A673 (cell line): Measurements from ENCODE around the gene CEBPA. TPM values are rescaled to one million over a fixed set of nuclear protein-coding genes. Genes with fewer than 3 reads are reported as not detected.

Experiments used
- BruUV-seq: library from RNA; stranded (reverse); fragments of 400-500 nt; replicated peaks from 2 replicates; lab custom pipeline; 2021; lab: Mats Ljungman, UMichigan
- CTCF ChIA-PET: fragments of 300-600 bp; sonication (Branson Sonifier 250); formaldehyde crosslinking; loops from one replicate; lab custom pipeline; 2022; ENCODE audit warnings: antibody characterized with exemption; lab: Charles Lee
- POLR2A ChIA-PET: fragments of 300-600 bp; sonication (Branson Sonifier 250); formaldehyde crosslinking; loops from one replicate; lab custom pipeline; 2022; ENCODE audit warnings: antibody characterized with exemption; ENCODE audit not compliant: low non-redundant PET; lab: Charles Lee
- DNase-seq: peaks from one replicate; pipeline ENCODE4 v3.0.0-alpha.2; 2015; ENCODE audit warnings: low spot score
- H3K27ac ChIP-seq: fragments of 200-600 bp; sonication (generic); 2 replicates; pipeline ENCODE4 v1.5.1; 2016; ENCODE audit warnings: mixed run types, low read depth, mild to moderate bottlenecking, mixed read lengths, antibody characterized with exemption, low read length; ENCODE audit not compliant: poor library complexity, severe bottlenecking
- H3K27me3 ChIP-seq: fragments of 200-600 bp; sonication (generic); replicated peaks from 2 replicates; pipeline ENCODE4 v1.6.1; 2017; ENCODE audit warnings: mixed run types, low read depth, mild to moderate bottlenecking, mixed read lengths, antibody characterized with exemption, low read length; ENCODE audit not compliant: insufficient read depth, poor library complexity
- H3K36me3 ChIP-seq: fragments of 200-600 bp; sonication (generic); 2 replicates; pipeline ENCODE4 v1.6.1; 2016; ENCODE audit warnings: mixed run types, mild to moderate bottlenecking, mixed read lengths, antibody characterized with exemption, low read length; ENCODE audit not compliant: insufficient read depth, poor library complexity, severe bottlenecking
- H3K4me1 ChIP-seq: fragments of 200-600 bp; sonication (generic); 2 replicates; pipeline ENCODE4 v1.6.1; 2017; ENCODE audit warnings: mixed run types, mild to moderate bottlenecking, mixed read lengths, antibody characterized with exemption, low read length; ENCODE audit not compliant: insufficient read depth, poor library complexity, severe bottlenecking
- H3K4me3 ChIP-seq: fragments of 200-600 bp; sonication (generic); 2 replicates; pipeline ENCODE4 v1.5.1; 2016; ENCODE audit warnings: low read depth, mixed run types, mild to moderate bottlenecking, mixed read lengths, low read length; ENCODE audit not compliant: poor library complexity, severe bottlenecking
- H3K9me3 ChIP-seq: fragments of 200-600 bp; sonication (generic); 2 replicates; pipeline ENCODE4 v1.6.1; 2016; ENCODE audit warnings: mixed run types, low read depth, mild to moderate bottlenecking, mixed read lengths, antibody characterized with exemption, low read length; ENCODE audit not compliant: poor library complexity, severe bottlenecking
- CTCF ChIP-seq: fragments of 300-800, 200-600 bp; sonication (generic); conservative IDR thresholded peaks from 2 replicates; pipeline ENCODE4 v1.5.1; 2017; ENCODE audit warnings: low read depth, mild to moderate bottlenecking, antibody characterized with exemption, low read length, moderate library complexity, mixed read lengths
- EZH2 ChIP-seq: fragments of 200-600 bp; sonication (generic); IDR thresholded peaks from 2 replicates; pipeline ENCODE4 v1.6.1; 2017; ENCODE audit warnings: borderline replicate concordance, low read depth, mild to moderate bottlenecking, mixed read lengths, antibody characterized with exemption, low read length; ENCODE audit not compliant: poor library complexity, severe bottlenecking
- intact Hi-C: fragments of 100-400 bp; cut with micrococcal nuclease; formaldehyde crosslinking; loops from one replicate; pipeline ENCODE4 v1.10.0; 2022; ENCODE audit not compliant: unreplicated experiment
- total RNA-seq: library from RNA; stranded (reverse); gene quantifications from 2 replicates; pipeline ENCODE4 v1.2.3, GENCODE V29; 2021

The CEBPA gene
- total RNA-seq, 1 experiment from 2014 or later = 1.4 TPM

- Histone ChIP-seq H3K4me3 (no peak overlapping the region), H3K27ac (no peak overlapping the region), H3K4me1 (peaks cover 17% of the 10 kb centered on the region), H3K36me3 (no peaks in the 10 kb centered on the region), H3K27me3 (no peaks in the 10 kb centered on the region), H3K9me3 (no peaks in the 10 kb centered on the region)
- BruUV-seq = no TSS peak
- no peak for DNase-seq
- ChIA-PET CTCF (no interaction called here), POLR2A (no interaction called here)
- intact Hi-C loops = no loop called here
- TF ChIP-seq CTCF = no peak
- no peak for TF ChIP-seq EZH2
Measured at GRCh38 chr19:33294058-33294798, 8.1 kb downstream of the CEBPA start.

GRCh38 chr19:33293255-33294057, 8.9 kb downstream of the CEBPA start:
- POLR2A ChIA-PET = no interaction called here
- no TSS peak for BruUV-seq
- H3K9me3 ChIP-seq = no peaks in the 10 kb centered on the region
- intact Hi-C loops = no loop called here
- no peak for TF ChIP-seq CTCF
- TF ChIP-seq EZH2 = no peak
- DNase-seq = peak; percentile 66
- peaks cover 17% of the 10 kb centered on the region for H3K4me1 ChIP-seq
- H3K4me3 ChIP-seq = no peak overlapping the region
- CTCF ChIA-PET = no interaction called here
- H3K27me3 ChIP-seq = no peaks in the 10 kb centered on the region
- H3K27ac ChIP-seq = no peak overlapping the region
- H3K36me3 ChIP-seq = no peaks in the 10 kb centered on the region

- Histone ChIP-seq H3K27me3 (no peaks in the 10 kb centered on the region), H3K4me1 (peaks cover 17% of the 10 kb centered on the region), H3K27ac (no peak overlapping the region), H3K9me3 (no peaks in the 10 kb centered on the region), H3K36me3 (no peaks in the 10 kb centered on the region), H3K4me3 (no peak overlapping the region)
- TF ChIP-seq EZH2 (no peak), CTCF (no peak)
- no TSS peak for BruUV-seq
- peak; percentile 29 for DNase-seq
- ChIA-PET POLR2A (no interaction called here), CTCF (no interaction called here)
- intact Hi-C loops = no loop called here
Measured at GRCh38 chr19:33292595-33293254, 9.6 kb downstream of the CEBPA start.
